HEK293 (cell line): ENCODE measurements around the gene CLPSL2.

Source experiments
- CTCF ChIA-PET: fragments of 350-600 bp; formaldehyde crosslinking; extraction: SDS; loops from one replicate; lab custom pipeline; 2021; ENCODE audit warnings: antibody characterized with exemption; lab: Yijun Ruan, JAX
- POLR2A ChIA-PET: fragments of 300-600 bp; formaldehyde crosslinking; extraction: SDS; loops from one replicate; lab custom pipeline; 2020; ENCODE audit warnings: antibody characterized with exemption, inconsistent platforms; lab: Yijun Ruan, JAX
- H3K27ac ChIP-seq: fragments of 200-500 bp; sonication (Bioruptor generic); 2 replicates; pipeline ENCODE4 v1.5.1; 2014; ENCODE audit warnings: low read depth, low read length, control low read depth, inconsistent platforms; ENCODE audit errors: extremely low read depth
- H3K36me3 ChIP-seq, 2 experiments: fragments of 200-500 bp in 1 of 2; sonication (Bioruptor generic) in 1 of 2; 1 replicate in 1 of 2; 2 replicates in 1 of 2; pipeline ENCODE4 v1.5.1; 2014 to 2017; ENCODE audit warnings: inconsistent platforms in 2 of 2, low read length in 2 of 2; ENCODE audit not compliant: control insufficient read depth in 2 of 2, insufficient read depth in 1 of 2
- H3K4me1 ChIP-seq: fragments of 200-500 bp; sonication (Bioruptor generic); 2 replicates; pipeline ENCODE4 v1.5.1; 2014; ENCODE audit warnings: mild to moderate bottlenecking, low read length, inconsistent platforms; ENCODE audit not compliant: control insufficient read depth, insufficient read depth
- H3K4me3 ChIP-seq: 2 replicates; pipeline ENCODE4 v1.5.1; 2011; ENCODE audit warnings: low read depth, mild to moderate bottlenecking, control low read depth, low read length, moderate library complexity
- H3K9me3 ChIP-seq: fragments of 200-500 bp; sonication (Bioruptor generic); 2 replicates; pipeline ENCODE4 v1.5.1; 2014; ENCODE audit warnings: low read depth, low read length, inconsistent platforms; ENCODE audit not compliant: control insufficient read depth, insufficient read depth
- CTCF ChIP-seq: fragments of 450-650 bp; formaldehyde crosslinking; IDR thresholded peaks from 2 replicates; pipeline ENCODE4 v1.5.1; 2016; ENCODE audit warnings: missing biosample characterization, missing genetic modification characterization
- HOXC10 ChIP-seq: sonication (generic); formaldehyde crosslinking; IDR thresholded peaks from 2 replicates; pipeline ENCODE4 v1.8.1; 2023; ENCODE audit warnings: mild to moderate bottlenecking, missing genetic modification reagents
- IKZF3 ChIP-seq: fragments of 450-650 bp; IDR thresholded peaks from 2 replicates; pipeline ENCODE4 v1.5.0; 2018; ENCODE audit warnings: missing biosample characterization, mild to moderate bottlenecking, missing genetic modification characterization, moderate library complexity
- KLF1 ChIP-seq: fragments of 450-650 bp; formaldehyde crosslinking; IDR thresholded peaks from 2 replicates; pipeline ENCODE4 v1.5.1; 2016; ENCODE audit warnings: missing biosample characterization, missing genetic modification characterization
- KLF10 ChIP-seq: fragments of 450-650 bp; IDR thresholded peaks from 2 replicates; pipeline ENCODE4 v1.5.1; 2018; ENCODE audit warnings: missing biosample characterization, mild to moderate bottlenecking, missing genetic modification characterization
- KLF9 ChIP-seq: fragments of 450-650 bp; formaldehyde crosslinking; IDR thresholded peaks from 2 replicates; pipeline ENCODE4 v1.5.1; 2016; ENCODE audit warnings: missing biosample characterization, missing genetic modification characterization, low read depth
- MEIS1 ChIP-seq: sonication (generic); formaldehyde crosslinking; IDR thresholded peaks from 2 replicates; pipeline ENCODE4 v1.8.1; 2022; ENCODE audit warnings: missing genetic modification reagents, mild to moderate bottlenecking, borderline replicate concordance
- PRDM1 ChIP-seq: fragments of 450-650 bp; formaldehyde crosslinking; IDR thresholded peaks from 2 replicates; pipeline ENCODE4; 2016; ENCODE audit warnings: missing biosample characterization, missing genetic modification characterization
- SP7 ChIP-seq: fragments of 450-650 bp; formaldehyde crosslinking; IDR thresholded peaks from 2 replicates; pipeline ENCODE4 v1.5.1; 2016; ENCODE audit warnings: missing biosample characterization, missing genetic modification characterization
- ZBTB1 ChIP-seq: fragments of 450-650 bp; formaldehyde crosslinking; IDR thresholded peaks from 2 replicates; pipeline ENCODE4 v1.5.1; 2016; ENCODE audit warnings: missing biosample characterization, missing genetic modification characterization
- ZBTB17 ChIP-seq: fragments of 450-650 bp; formaldehyde crosslinking; IDR thresholded peaks from 2 replicates; pipeline ENCODE4 v1.5.1; 2016; ENCODE audit warnings: missing biosample characterization, missing genetic modification characterization
- ZBTB48 ChIP-seq: fragments of 450-650 bp; formaldehyde crosslinking; IDR thresholded peaks from 2 replicates; pipeline ENCODE4 v1.5.1; 2016; ENCODE audit warnings: missing biosample characterization, missing genetic modification characterization
- ZEB2 ChIP-seq: fragments of 450-650 bp; formaldehyde crosslinking; IDR thresholded peaks from 2 replicates; pipeline ENCODE4 v1.5.1; 2016; ENCODE audit warnings: missing biosample characterization, missing genetic modification characterization
- ZNF10 ChIP-seq: fragments of 450-650 bp; formaldehyde crosslinking; IDR thresholded peaks from 2 replicates; pipeline ENCODE4 v1.5.1; 2017; ENCODE audit warnings: missing biosample characterization, missing genetic modification characterization
- ZNF132 ChIP-seq: fragments of 450-650 bp; formaldehyde crosslinking; IDR thresholded peaks from 2 replicates; pipeline ENCODE4 v1.5.1; 2017; ENCODE audit warnings: missing biosample characterization, missing genetic modification characterization, borderline replicate concordance
- ZNF148 ChIP-seq: fragments of 450-650 bp; formaldehyde crosslinking; IDR thresholded peaks from 2 replicates; pipeline ENCODE4 v1.5.0; 2017; ENCODE audit warnings: missing biosample characterization, missing genetic modification characterization, borderline replicate concordance
- ZNF2 ChIP-seq: fragments of 450-650 bp; formaldehyde crosslinking; IDR thresholded peaks from 2 replicates; pipeline ENCODE4 v1.5.1; 2016; ENCODE audit warnings: missing biosample characterization, missing genetic modification characterization
- ZNF398 ChIP-seq: fragments of 450-650 bp; formaldehyde crosslinking; IDR thresholded peaks from 2 replicates; pipeline ENCODE4 v1.5.1; 2017; ENCODE audit warnings: missing biosample characterization, missing genetic modification characterization
- ZNF473 ChIP-seq: fragments of 450-650 bp; formaldehyde crosslinking; IDR thresholded peaks from 2 replicates; pipeline ENCODE4 v1.5.1; 2017; ENCODE audit warnings: missing biosample characterization, missing genetic modification characterization
- ZNF501 ChIP-seq: fragments of 450-650 bp; formaldehyde crosslinking; IDR thresholded peaks from 2 replicates; pipeline ENCODE4 v1.5.1; 2016; ENCODE audit warnings: missing biosample characterization, missing genetic modification characterization
- ZNF561 ChIP-seq: fragments of 450-650 bp; IDR thresholded peaks from 2 replicates; pipeline ENCODE4 v1.5.1; 2018; ENCODE audit warnings: missing biosample characterization, missing genetic modification characterization, borderline replicate concordance
- ZNF629 ChIP-seq: fragments of 450-650 bp; formaldehyde crosslinking; IDR thresholded peaks from 2 replicates; pipeline ENCODE4 v1.5.1; 2017; ENCODE audit warnings: missing biosample characterization, missing genetic modification characterization
- ZNF707 ChIP-seq: fragments of 450-650 bp; formaldehyde crosslinking; IDR thresholded peaks from 2 replicates; pipeline ENCODE4 v1.5.1; 2016; ENCODE audit warnings: missing biosample characterization, missing genetic modification characterization
- ZNF768 ChIP-seq: fragments of 450-650 bp; formaldehyde crosslinking; IDR thresholded peaks from 2 replicates; pipeline ENCODE4 v1.5.1; 2018; ENCODE audit warnings: missing biosample characterization, mild to moderate bottlenecking, missing genetic modification characterization
- ZNF792 ChIP-seq: fragments of 450-650 bp; formaldehyde crosslinking; IDR thresholded peaks from 2 replicates; pipeline ENCODE4 v1.5.1; 2016; ENCODE audit warnings: missing biosample characterization, missing genetic modification characterization
- ZSCAN16 ChIP-seq: fragments of 450-650 bp; formaldehyde crosslinking; IDR thresholded peaks from 2 replicates; pipeline ENCODE4 v1.5.1; 2016; ENCODE audit warnings: missing biosample characterization, missing genetic modification characterization
- TF ChIP-seq, protein P1 (sequence below): fragments of 450-650 bp; formaldehyde crosslinking; IDR thresholded peaks from 2 replicates; pipeline ENCODE4 v1.5.1; 2016; ENCODE audit warnings: missing biosample characterization, missing genetic modification characterization

CLPSL2 gene

DNA sequence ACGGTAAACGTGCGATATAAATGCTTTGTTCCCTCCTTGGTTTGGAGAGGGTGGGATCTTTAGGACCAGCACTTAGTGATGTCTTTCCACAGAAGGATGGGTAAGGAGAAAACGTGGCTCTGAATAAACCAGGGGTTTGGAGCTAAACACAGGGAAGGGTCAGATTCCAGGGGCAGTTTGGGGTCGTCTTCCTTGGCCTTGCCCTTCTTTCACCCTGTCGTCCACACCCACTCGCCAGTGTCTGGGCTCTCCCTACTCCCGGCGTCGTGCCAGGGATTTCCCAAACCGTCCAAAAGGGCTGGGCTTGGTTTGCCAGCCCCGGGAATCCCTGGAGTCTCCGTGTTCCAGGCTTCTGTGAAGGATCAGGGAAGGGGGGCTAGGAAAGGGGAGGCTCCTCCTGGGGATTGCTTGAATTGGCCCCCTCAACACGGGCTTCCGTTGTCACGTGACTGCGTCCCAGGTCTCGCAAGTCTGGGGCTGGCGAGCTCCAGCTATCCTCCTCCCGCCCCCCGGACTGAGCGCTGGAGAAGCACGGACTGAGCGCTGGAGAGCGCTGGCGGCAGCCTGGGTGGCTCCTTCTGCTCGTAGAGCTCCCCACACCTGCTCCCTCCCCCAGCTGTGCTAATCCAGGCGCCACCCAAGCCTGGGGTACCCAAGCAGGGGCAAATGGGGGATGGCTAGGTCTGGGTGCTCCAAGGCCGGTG lies 49.0 kb upstream of the CLPSL2 start (continued):
- TF ChIP-seq CTCF (tag by site-specific recombination) (peak; percentile 61), PRDM1 (tag by site-specific recombination) (no peak), KLF1 (peak; percentile 23; the same call in 1 of the 2 replicates), ZNF501 (tag by site-specific recombination) (peak; percentile 86; the same call in 1 of the 2 replicates), ZNF398 (tag by site-specific recombination) (peak; percentile 52; the same call in 1 of the 2 replicates), KLF9 (tag by site-specific recombination) (peak; percentile 28; the same call in 1 of the 2 replicates), ZNF473 (tag by site-specific recombination) (no peak), ZNF561 (tag by site-specific recombination) (no peak; the same call in 1 of the 2 replicates), ZNF707 (tag by site-specific recombination) (no peak), ZBTB48 (tag by site-specific recombination) (peak; percentile 49; the same call in 1 of the 2 replicates), ZNF2 (tag by site-specific recombination) (no peak; the same call in 1 of the 2 replicates), ZBTB1 (tag by site-specific recombination) (no peak), ZNF629 (tag by site-specific recombination) (peak; percentile 16; the same call in 1 of the 2 replicates), ZNF792 (peak; percentile 64; the same call in 1 of the 2 replicates), IKZF3 (tag by site-specific recombination) (peak; percentile 82), ZNF132 (tag by site-specific recombination) (no peak), ZSCAN16 (tag by site-specific recombination) (0 out of 2 replicates have a peak, but pooled peaks have one; percentile 35)
- TF ChIP-seq, protein P1, sequence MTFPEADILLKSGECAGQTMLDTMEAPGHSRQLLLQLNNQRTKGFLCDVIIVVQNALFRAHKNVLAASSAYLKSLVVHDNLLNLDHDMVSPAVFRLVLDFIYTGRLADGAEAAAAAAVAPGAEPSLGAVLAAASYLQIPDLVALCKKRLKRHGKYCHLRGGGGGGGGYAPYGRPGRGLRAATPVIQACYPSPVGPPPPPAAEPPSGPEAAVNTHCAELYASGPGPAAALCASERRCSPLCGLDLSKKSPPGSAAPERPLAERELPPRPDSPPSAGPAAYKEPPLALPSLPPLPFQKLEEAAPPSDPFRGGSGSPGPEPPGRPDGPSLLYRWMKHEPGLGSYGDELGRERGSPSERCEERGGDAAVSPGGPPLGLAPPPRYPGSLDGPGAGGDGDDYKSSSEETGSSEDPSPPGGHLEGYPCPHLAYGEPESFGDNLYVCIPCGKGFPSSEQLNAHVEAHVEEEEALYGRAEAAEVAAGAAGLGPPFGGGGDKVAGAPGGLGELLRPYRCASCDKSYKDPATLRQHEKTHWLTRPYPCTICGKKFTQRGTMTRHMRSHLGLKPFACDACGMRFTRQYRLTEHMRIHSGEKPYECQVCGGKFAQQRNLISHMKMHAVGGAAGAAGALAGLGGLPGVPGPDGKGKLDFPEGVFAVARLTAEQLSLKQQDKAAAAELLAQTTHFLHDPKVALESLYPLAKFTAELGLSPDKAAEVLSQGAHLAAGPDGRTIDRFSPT, result peak; percentile 58

- H3K27ac ChIP-seq, result peak overlapping the region; percentile 91
- CTCF ChIA-PET, result interaction anchor here (0.6 to 3.5 kb wide), 6 partner anchors 8 to 205 kb away, joined by 3 to 22 read pairs (median 5); partner anchors contain the start of gene ARMC12
- peak overlapping the region; percentile 47 for H3K4me3 ChIP-seq
- H3K9me3 ChIP-seq, result no peaks in the 10 kb centered on the region
- H3K36me3 ChIP-seq, result no peaks in the 10 kb centered on the region
- POLR2A ChIA-PET, result interaction anchor here (0.9 to 2.8 kb wide), 14 partner anchors 8 to 257 kb away, joined by 3 to 14 read pairs (median 4); partner anchors contain the start of genes FKBP5 and TEAD3
- peaks cover 23% of the 10 kb centered on the region for H3K4me1 ChIP-seq
- TF ChIP-seq ZNF10 (tag by site-specific recombination) (no peak), ZBTB17 (peak; percentile 97), SP7 (0 out of 2 replicates have a peak, but pooled peaks have one; percentile 6), KLF1 (0 out of 2 replicates have a peak, but pooled peaks have one; percentile 30), ZNF148 (tag by site-specific recombination) (no peak), ZNF768 (tag by site-specific recombination) (no peak), KLF10 (tag by site-specific recombination) (peak; percentile 78), ZNF629 (tag by site-specific recombination) (0 out of 2 replicates have a peak, but pooled peaks have one; percentile 9), HOXC10 (0 out of 2 replicates have a peak, but pooled peaks have one; percentile 86), ZNF707 (tag by site-specific recombination) (no peak), ZEB2 (tag by site-specific recombination) (peak; percentile 60), MEIS1 (CRISPR knock-in tag) (no peak)
Observed at GRCh38 chr6:35727935-35728682, 48.3 kb upstream of the CLPSL2 start.
